GM18520 (cell line): ENCODE results near the gene SMTNL2.
"Not testable (repeated sequence)": the region's sequence is repeated elsewhere in the genome, so short reads cannot be mapped to it uniquely, and the experiment has no call there.

Experiments
- ATAC-seq: cut with Tn5 transposase; IDR thresholded peaks from one replicate; pipeline ENCODE4 v1.9.1; 2021; ENCODE audit not compliant: unreplicated experiment

SMTNL2 gene

GRCh38 chr17:4559966-4560365 lies 24.4 kb upstream of the SMTNL2 start:
- ATAC-seq = no peak

- ATAC-seq = no peak
These were observed 23.9 kb upstream of the SMTNL2 start, which contains the start of gene GGT6 for GRCh38 chr17:4560421-4560820. Gene GGT6, minus strand, starts transcription at chr17:4560577. Its CDS starts 56 bp downstream, at chr17:4560521.

DNA sequence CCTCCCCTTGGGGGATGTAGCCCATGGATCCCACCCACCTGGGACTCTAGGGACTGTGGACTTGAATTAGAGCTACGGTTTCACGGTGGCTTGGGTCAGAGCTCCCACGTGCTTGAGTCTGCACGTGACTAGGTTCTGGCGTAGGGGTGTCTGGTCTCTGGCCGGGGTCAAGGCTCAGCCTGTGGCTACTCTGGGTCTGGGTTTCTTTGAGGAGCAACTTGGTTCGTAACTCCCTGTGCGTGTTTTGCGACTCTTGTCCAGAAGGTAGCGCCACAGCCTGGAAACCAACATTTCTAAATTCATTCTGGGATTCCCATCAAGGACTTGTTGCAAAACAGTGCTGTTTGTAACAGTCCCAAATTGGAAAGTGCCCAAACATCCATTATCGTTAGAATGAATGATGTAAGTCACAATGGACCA lies 23.5 kb upstream of the SMTNL2 start:
- ATAC-seq = no peak

DNA sequence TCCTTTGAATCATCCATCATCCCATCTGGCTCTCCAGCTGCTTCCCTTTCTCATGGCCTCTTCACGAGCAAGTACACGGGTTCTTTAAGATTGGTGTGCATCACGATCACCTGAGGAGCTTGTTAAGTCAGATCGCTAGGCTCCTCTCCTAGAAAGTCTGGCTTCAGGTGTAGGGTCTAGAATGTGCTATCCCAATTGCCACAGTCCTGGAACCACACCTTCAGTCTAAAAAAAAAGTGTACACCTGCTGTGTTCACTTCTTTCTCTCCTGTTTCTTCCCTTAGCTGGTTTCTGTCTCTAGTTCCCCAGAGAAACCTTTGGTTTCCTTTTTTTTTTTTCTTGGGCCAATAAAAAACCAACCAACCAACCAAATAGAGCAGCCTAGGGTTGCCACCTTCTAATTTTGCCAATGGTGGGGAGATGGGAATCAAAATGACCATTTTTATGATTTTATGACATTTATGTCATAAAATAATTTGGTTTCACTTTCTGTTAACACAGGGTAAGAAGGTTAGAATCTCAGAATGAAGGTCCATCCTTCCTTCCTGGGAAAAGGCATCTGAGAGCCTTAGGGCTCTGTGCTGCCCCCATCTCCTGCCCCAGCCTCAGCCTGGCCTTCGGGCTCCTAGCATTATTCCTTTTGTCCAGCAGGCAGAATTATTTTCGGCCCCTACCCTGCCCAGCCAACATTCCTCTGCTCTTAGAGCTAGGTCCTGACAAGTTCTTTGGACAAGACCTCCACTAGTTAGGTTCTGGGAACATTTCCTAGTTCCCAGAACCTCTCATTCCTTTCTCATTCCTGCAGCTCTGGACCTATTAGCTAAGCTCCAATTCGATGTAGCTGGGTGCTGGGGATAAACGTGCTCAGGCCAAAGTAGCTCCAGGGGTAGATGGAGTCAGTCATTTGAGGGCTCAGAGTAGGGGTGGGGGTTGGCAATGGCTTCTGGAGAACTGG lies 22.0 kb upstream of the SMTNL2 start:
- no peak for ATAC-seq

- ATAC-seq = no peak
These were observed 18.9 kb upstream of the SMTNL2 start for GRCh38 chr17:4565209-4566141.

- ATAC-seq = no peak
These were observed 17.5 kb upstream of the SMTNL2 start for GRCh38 chr17:4566785-4567184.

DNA sequence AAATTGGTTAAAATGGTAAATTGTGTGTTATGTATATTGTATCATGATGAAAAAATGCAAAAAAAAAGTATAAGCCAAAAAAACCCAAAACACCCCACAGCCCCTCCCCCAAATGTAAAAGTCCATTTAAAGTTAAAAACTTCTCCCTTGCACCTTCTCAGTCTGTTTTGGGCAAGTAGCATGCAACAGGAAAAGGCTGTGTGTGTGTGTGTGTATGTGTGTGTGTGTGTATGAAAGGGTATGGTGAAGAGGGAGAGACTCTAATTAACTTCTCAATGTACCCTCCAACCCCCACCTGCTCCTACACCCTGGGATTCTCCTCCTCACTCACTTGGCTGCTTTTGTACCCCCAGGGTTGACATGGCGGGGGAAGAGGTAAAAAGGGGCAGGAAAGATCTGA lies 14.7 kb upstream of the SMTNL2 start:
- ATAC-seq = no peak

GRCh38 chr17:4572131-4572530 lies 12.2 kb upstream of the SMTNL2 start:
- ATAC-seq = no peak

GRCh38 chr17:4573115-4573514 lies 11.2 kb upstream of the SMTNL2 start:
- no peak for ATAC-seq

GRCh38 chr17:4573669-4574068 lies 10.7 kb upstream of the SMTNL2 start:
- peak; percentile 74 for ATAC-seq

GRCh38 chr17:4574448-4575045 lies 9.8 kb upstream of the SMTNL2 start:
- ATAC-seq = no peak

DNA sequence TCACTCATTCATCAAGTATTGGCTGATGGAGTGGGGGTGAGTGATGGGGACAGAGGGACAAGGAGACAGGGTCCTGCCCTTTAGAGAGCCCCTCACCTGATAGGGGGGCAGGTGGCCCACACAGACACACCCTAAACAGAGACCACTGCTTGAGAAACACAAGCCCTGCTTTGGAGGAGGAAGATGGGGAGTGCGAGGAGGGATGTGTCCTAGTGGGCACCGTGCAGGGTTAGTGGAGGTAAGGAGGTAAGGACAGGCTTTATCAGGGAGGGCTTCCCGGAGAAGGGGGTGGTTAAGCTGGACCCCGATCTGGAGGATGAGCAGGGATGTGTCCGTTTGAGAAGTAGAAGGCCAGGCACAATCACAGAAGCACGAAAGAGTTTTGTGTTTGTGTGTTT lies 8.2 kb upstream of the SMTNL2 start:
- ATAC-seq = no peak

DNA sequence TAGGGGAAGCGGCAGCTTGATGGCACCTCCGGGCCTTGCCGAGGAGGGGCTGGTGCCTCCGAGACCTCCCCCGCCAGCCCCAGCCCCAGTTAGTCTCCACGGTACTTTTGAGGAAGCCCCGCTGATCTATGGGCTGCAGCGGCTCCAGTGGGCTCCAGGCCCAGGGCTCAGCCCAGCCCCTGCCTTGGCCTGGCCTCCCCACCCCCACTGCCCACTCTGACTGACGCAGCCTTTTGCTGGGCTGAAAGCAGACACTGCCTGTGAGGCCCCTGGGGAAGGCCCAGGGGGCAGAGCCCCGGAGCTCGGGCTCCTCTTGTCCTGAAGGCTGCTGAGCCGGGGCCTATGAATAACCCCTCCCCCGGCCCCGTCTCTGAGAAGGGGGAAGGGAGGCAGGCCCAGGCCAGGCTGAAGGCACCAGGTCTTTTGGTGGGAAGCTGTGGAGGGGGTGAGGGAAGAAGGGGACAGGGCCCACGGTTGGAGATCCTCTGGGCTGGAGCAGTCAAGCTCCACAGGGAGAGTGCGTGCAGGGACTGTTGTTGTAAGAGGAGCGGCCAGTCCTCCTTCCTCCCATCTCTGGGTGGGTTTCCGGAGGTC lies 7.5 kb upstream of the SMTNL2 start:
- no peak for ATAC-seq

GRCh38 chr17:4577386-4577993 lies 6.8 kb upstream of the SMTNL2 start:
- ATAC-seq = no peak

DNA sequence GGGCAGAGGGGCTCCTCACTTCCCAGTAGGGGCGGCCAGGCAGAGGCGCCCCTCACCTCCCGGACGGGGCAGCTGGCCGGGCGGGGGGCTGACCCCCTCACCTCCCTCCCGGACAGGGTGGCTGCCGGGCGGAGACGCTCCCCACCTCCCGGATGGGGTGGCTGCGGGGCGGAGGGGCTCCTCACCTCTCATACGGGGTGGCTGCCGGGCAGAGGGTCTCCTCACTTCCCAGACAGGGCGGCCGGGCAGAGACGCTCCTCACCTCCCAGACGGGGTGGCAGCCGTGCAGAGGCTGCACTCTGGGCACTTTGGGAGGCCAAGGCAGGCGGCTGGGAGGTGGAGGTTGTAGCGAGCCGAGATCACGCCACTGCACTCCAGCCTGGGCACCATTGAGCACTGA lies 6.0 kb upstream of the SMTNL2 start:
- not testable (repeated sequence) for ATAC-seq

- no peak for ATAC-seq
These were observed 4.7 kb upstream of the SMTNL2 start for GRCh38 chr17:4579678-4580077.

- no peak for ATAC-seq
These were observed 4.0 kb upstream of the SMTNL2 start for GRCh38 chr17:4580291-4580690.

DNA sequence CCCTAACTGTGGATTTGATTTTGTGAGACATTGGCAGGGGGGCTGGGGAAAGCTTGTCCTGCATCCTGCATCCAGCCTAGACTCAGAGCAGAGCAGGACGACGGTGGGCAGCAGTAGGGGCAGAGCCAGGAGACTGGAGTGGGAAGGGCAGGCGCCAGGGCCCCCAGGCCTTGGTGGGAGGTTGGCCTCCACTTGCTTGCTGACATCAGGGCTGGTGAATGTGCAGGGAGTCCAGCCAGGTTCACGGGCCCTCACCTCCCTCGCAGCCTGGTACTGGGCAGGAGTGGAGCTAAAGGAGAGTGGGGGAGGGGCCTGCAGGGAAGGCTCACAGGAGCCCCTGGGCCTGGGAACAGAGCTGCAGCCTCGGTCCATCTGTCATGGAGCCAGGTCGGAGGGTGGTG lies 2.2 kb upstream of the SMTNL2 start:
- ATAC-seq = no peak

GRCh38 chr17:4582691-4583090 lies 1.6 kb upstream of the SMTNL2 start:
- ATAC-seq = no peak

- no peak for ATAC-seq
These were observed 1.1 kb upstream of the SMTNL2 start for GRCh38 chr17:4583206-4583605.

DNA sequence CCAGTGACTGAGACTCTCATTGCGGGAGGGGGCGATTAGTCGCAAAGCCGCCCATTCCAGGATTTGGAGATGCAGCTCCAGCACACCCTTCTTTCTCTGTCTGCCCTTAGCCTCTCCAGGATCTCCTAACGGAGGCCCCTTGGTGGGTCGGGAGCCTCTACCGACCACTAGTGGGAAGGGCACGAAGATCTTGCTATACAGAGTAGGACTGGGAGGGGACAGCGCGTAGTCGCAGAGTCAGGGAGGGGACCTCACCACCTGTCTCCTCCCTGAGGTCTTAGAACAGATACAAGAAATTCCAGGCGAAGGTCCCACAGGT lies 588 bp upstream of the SMTNL2 start:
- no peak for ATAC-seq
